Measurements from ENCODE around the gene RPL28.

GRCh38 chr19:55419624-55420236, 34.0 kb downstream of the RPL28 start:
- TF ChIP-seq POLR2A (IDR thresholded peaks at IDR 0.05; ENCODE audit: low read depth, low read length): no peak
- TF ChIP-seq, protein P1, sequence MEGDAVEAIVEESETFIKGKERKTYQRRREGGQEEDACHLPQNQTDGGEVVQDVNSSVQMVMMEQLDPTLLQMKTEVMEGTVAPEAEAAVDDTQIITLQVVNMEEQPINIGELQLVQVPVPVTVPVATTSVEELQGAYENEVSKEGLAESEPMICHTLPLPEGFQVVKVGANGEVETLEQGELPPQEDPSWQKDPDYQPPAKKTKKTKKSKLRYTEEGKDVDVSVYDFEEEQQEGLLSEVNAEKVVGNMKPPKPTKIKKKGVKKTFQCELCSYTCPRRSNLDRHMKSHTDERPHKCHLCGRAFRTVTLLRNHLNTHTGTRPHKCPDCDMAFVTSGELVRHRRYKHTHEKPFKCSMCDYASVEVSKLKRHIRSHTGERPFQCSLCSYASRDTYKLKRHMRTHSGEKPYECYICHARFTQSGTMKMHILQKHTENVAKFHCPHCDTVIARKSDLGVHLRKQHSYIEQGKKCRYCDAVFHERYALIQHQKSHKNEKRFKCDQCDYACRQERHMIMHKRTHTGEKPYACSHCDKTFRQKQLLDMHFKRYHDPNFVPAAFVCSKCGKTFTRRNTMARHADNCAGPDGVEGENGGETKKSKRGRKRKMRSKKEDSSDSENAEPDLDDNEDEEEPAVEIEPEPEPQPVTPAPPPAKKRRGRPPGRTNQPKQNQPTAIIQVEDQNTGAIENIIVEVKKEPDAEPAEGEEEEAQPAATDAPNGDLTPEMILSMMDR (IDR thresholded peaks at IDR 0.05; ENCODE audit: extremely low read depth in 1 of 2, insufficient read depth in 1 of 2, low read depth in 1 of 2, low read length in 2 of 2): no peak
- no peak for TF ChIP-seq EZH2 (IDR thresholded peaks at IDR 0.05; ENCODE audit: borderline replicate concordance, low read depth, low read length, severe bottlenecking)
